Subcutaneous adipose tissue (tissue), 4 donors: ENCODE data around the gene LHX8. TPM values are rescaled to one million over a fixed set of nuclear protein-coding genes. Genes with fewer than 3 reads are reported as not detected.

Source experiments
- total RNA-seq, 4 donors: library from RNA; depleted of rRNA; stranded (reverse); fragments of >200 nt; gene quantifications; one replicate each; pipeline ENCODE4 v1.1.0, GENCODE V29; 2016
- TF ChIP-seq, protein P1 (sequence below): fragments of 450-650 bp; IDR thresholded peaks from one replicate; pipeline ENCODE4 v1.5.1; 2016; ENCODE audit warnings: low read depth, mild to moderate bottlenecking, control low read depth, antibody characterized with exemption, moderate library complexity

Gene LHX8
- total RNA-seq = not detected

DNA sequence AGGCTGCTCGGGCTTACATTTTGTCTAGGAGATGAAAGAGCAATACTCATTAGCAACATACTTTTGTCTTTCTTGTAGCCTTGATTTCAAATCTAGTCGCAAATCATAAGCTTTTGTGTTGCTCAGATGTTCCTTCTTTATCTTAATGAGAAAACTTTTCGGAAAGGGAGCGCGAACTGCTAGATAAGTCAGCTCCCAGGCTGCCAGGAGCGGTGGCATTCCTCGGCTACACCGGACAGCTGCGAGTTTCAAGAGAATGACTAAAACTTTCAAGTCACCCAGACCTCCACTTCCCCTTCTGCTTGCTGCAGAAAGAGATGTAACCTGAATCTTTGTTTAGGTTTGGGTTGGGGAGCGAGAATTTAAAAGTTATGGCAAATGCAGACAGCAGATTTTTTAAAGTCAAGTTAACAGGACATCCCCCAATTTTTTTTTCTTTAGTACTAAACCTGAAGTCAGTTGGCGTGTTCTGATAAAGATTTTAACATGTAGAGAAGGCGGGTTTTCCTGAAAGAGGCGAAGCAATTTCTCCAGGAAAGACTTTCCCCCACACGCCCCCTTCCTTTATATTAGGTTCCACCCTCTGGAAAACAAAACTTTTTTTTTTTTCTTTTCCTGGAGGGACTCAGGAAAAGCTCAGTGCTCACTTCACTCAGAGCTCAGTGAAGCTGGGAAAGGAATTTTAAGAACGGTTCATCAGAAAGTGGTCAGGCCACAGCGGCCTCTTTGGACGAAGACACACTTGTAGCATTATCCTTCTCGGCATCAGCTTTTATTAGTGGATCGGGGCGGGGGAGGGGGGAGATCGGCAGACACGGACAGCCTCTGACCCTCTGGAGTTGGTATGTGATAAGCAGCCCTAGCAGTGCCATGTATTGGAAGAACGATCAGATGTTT is at the start of gene LHX8:
LHX8 (plus strand) TSS at position 639 of the 897 bp plus-strand sequence. CDS start 2,227 bp downstream, outside the sequence.
- TF ChIP-seq, protein P1, sequence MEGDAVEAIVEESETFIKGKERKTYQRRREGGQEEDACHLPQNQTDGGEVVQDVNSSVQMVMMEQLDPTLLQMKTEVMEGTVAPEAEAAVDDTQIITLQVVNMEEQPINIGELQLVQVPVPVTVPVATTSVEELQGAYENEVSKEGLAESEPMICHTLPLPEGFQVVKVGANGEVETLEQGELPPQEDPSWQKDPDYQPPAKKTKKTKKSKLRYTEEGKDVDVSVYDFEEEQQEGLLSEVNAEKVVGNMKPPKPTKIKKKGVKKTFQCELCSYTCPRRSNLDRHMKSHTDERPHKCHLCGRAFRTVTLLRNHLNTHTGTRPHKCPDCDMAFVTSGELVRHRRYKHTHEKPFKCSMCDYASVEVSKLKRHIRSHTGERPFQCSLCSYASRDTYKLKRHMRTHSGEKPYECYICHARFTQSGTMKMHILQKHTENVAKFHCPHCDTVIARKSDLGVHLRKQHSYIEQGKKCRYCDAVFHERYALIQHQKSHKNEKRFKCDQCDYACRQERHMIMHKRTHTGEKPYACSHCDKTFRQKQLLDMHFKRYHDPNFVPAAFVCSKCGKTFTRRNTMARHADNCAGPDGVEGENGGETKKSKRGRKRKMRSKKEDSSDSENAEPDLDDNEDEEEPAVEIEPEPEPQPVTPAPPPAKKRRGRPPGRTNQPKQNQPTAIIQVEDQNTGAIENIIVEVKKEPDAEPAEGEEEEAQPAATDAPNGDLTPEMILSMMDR = no peak

DNA sequence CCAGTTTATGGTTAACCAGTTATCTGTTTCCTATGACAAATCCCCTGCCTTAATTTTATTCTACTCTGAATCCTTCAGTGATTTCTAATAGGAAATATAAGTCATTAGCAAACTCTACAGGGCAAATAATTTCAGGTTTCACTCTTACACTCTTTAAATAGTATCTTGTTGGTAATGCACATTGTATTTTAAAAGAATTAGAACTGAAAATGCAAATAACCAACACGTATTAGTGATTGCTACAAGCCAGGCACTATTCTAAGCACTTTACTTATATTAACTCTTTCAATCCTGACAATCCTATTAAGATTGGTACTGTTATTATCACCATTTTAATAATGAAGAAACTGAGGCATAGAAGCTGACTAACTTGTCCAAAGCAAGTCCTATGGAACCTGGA is 48.3 kb upstream of the LHX8 start:
- TF ChIP-seq, protein P1 = no peak

DNA sequence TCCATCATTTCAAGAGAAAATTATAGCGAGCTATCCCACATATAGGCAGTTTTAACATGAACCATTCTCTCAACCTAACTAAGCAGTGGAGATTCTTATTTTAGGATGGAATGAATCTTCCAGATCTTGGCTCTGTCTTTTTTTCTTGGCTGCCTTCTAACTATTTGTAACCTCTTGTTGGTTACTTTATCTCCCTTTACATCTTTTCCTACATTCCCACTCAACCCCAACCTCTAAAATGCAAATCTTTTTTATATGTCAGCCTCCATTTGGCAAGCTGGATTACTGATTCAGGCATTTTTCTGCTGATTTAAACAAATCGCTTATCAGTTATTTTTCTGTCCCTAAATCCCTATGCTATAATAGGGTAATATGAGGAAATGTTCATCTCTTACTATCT is 46.9 kb upstream of the LHX8 start:
- TF ChIP-seq, protein P1 = no peak

DNA sequence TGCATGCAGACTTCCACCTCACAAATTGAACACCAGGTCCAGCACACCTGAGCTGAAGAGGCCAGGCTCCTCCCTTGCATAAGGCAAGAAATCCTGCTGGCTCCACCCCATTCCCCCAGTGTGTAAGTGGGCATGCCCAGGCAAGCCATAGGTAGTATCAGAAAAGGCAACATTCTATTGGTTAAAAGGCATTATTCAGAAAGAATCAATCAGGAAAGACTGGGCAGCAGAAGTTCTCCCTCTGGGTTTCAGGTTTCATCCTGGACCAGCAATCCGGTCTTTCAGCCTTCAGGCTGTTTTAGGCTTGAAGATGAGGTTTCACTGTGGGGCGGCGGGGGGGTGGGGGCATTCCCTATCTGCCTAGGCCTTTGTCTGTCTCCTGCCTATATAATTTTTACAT is 42.0 kb upstream of the LHX8 start:
- TF ChIP-seq, protein P1 = no peak

DNA sequence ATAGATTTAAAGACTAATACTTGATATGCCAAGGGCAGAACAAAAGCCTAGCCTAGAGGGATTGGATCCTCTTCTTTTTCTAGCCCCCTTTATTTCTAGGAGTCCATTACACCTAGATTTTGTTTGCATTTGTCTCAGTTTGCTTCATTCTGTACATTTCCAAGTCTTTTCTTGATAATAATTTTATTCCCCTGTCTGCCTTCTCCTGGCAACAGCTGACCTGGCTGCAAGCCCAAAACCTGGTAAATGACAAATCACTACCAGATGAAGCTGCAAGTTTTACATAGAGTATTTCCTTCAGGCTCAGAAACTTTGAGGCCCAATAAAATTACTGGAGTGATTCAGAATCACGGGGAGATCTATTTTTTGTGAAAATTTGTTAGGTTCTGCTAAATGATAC is 36.5 kb upstream of the LHX8 start:
- TF ChIP-seq, protein P1 = no peak

DNA sequence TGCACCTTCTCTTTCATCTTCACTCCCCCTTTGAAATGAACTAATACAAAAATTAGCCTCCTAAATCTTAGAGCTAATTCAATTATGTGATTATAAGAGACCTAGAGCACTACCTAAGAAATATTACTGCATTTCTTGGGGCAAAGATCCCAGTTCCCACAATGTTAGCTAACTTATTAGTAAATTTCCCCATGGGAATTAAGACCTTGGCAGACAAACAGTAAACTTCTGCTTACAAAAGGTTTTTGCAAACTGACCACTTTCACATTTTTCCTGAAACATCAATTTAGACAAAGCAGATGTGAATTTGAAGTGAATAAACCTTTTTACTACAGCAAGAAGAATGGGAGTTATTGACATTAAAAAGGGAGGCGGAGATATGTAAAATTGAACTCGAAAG is 34.6 kb upstream of the LHX8 start:
- TF ChIP-seq, protein P1 = no peak

DNA sequence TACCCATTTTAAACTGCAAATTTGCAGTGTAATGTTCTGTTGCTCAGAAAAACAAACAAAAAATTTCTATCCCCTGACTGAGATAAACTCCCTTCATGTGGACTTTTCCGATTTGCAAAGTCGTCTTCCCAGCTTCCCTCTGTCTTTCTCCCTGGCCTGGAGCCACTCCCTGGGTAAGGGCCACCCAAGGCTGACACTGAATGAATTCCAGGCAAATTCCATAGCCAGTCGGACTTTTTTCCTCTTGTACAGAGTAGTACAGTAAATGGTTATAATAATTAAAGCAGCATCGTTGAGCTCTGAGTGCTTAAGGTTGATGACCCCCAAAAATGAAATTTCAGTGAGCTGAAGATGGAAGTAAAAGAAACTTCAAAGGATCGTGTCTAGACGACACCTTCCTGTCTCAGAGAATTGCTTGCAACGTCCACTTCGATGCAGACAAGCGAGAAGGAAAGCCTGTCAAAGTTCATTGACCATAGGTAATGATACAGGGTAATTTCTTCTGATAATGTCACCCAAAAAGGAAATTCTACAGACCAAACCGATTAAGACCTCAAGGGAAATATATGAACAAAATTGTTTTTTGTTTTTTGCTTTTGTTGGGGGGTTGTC is 33.6 kb upstream of the LHX8 start:
- TF ChIP-seq, protein P1 = no peak
